Thyroid gland (tissue), 4 donors: ENCODE results near the gene MCF2L. TPM values are rescaled to one million over a fixed set of nuclear protein-coding genes. Genes with fewer than 3 reads are reported as not detected.
A peak's percentile ranks its signal among the peaks of the same experiment; 100 is the strongest.

Source experiments
- DNase-seq, 2 donors: peaks; one replicate each; pipeline ENCODE4 v3.0.0-alpha.2; 2019
- H3K27ac ChIP-seq, 3 donors: fragments of 200-600 bp; sonication (generic); 1 replicate in 2 of 3; 2 replicates in 1 of 3; pipeline ENCODE4 v1.5.1; 2016 to 2019; ENCODE audit warnings: mild to moderate bottlenecking in 1 of 3, moderate library complexity in 1 of 3
- H3K27me3 ChIP-seq: fragments of 200-600 bp; sonication (generic); one replicate; pipeline ENCODE4 v1.5.1; 2019
- H3K36me3 ChIP-seq, 2 donors: fragments of 200-600 bp; sonication (generic); one replicate each; pipeline ENCODE4 v1.5.1; 2016 to 2019
- H3K4me1 ChIP-seq, 2 donors: fragments of 200-600 bp; sonication (generic); one replicate each; pipeline ENCODE4 v1.5.1; 2017 to 2019
- H3K4me3 ChIP-seq, 3 donors: fragments of 200-600 bp; sonication (generic); replicated peaks in 1 of 3; 1 replicate in 2 of 3; 2 replicates in 1 of 3; pipeline ENCODE4 v1.5.1; 2016; ENCODE audit warnings: mild to moderate bottlenecking in 1 of 3
- H3K9me3 ChIP-seq: fragments of 200-600 bp; sonication (generic); one replicate; pipeline ENCODE4 v1.5.1; 2017
- CTCF ChIP-seq, 6 experiments: fragments of 200-600 bp in 3 of 6; fragments of 450-650 bp in 3 of 6; sonication (generic) in 3 of 6; IDR thresholded peaks; one replicate each; pipeline ENCODE4 v1.5.1; 2016 to 2019; ENCODE audit warnings: antibody characterized with exemption in 6 of 6, mild to moderate bottlenecking in 2 of 6, inconsistent platforms in 1 of 6, moderate library complexity in 1 of 6
- POLR2A ChIP-seq, 2 donors: fragments of 450-650 bp; IDR thresholded peaks; one replicate each; pipeline ENCODE4 v1.6.1; 2017; ENCODE audit warnings: antibody characterized with exemption in 2 of 2, mild to moderate bottlenecking in 2 of 2, moderate library complexity in 1 of 2
- WGBS, 2 donors: methylation state at CpG; one replicate each; pipeline ENCODE4 v1.1.5; 2017; 5-methylcytosine and 5-hydroxymethylcytosine counted together
- intact Hi-C: fragments of 100-400 bp; cut with DNase I; formaldehyde crosslinking; loops from one replicate; pipeline ENCODE4 v1.15.1; 2023
- total RNA-seq, 4 donors: library from RNA; depleted of rRNA; stranded (reverse); fragments of >200 nt; gene quantifications; one replicate each; pipeline ENCODE4 v1.2.3, GENCODE V29; 2016

The MCF2L gene
- total RNA-seq, 4 donors from 2014 or later: 35.6 to 83.4 (median 43.6) TPM

DNA sequence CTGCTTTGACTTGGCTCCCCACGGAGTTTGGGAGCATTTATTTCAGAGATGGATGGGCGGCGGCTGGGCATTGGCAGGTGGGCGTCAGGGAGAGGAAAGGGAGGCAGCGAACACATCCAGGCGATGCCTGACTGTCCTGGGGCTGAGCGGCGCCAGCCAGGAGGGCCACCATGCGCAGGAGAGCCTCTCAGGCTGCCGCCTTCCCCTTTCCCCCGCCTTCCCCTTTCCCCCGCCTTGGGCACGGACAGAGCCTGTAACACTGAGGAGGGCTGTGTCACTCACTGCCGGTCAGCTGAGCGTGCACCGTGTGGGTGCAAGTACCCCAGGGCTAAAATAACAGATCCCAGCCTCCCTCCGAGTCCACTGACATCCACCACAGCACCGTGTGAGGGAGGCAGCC, 11.4 kb downstream of the MCF2L start:
- WGBS, 2 donors: 31 to 48% methylated on average over 13 to 17 of the region's 18 CpGs
- Histone ChIP-seq H3K4me1 (no peaks in the 10 kb centered on the region), H3K27ac (peak overlapping the region; percentile 46 to 54 (median 52)), H3K36me3 (no peaks in the 10 kb centered on the region), H3K4me3 (peak overlapping the region in 1 of 3 donors; percentile 17), H3K27me3 (no peaks in the 10 kb centered on the region), H3K9me3 (no peaks in the 10 kb centered on the region)
- DNase-seq: peak; percentile 21 to 69
- TF ChIP-seq CTCF (IDR thresholded peaks at IDR 0.05): no peak
- no peak for TF ChIP-seq POLR2A (IDR thresholded peaks at IDR 0.05)
- intact Hi-C loops: no loop called here

GRCh38 chr13:112981451-112981850, 12.4 kb downstream of the MCF2L start:
- no peak for TF ChIP-seq POLR2A (IDR thresholded peaks at IDR 0.05)
- TF ChIP-seq CTCF (IDR thresholded peaks at IDR 0.05): no peak
- Histone ChIP-seq H3K4me3 (peak overlapping the region in 1 of 3 donors; percentile 17), H3K27me3 (no peaks in the 10 kb centered on the region), H3K4me1 (no peaks in the 10 kb centered on the region), H3K9me3 (no peaks in the 10 kb centered on the region), H3K27ac (peak overlapping the region in 2 of 3 donors; percentile 41 to 50), H3K36me3 (no peaks in the 10 kb centered on the region)
- WGBS, 2 donors: 100% methylated on average over 1 of the region's 20 CpGs; no CpG with 5 or more reads in 1 of the 2 donors
- no peak for DNase-seq
- intact Hi-C loops: no loop called here

GRCh38 chr13:112982281-112983041, 13.4 kb downstream of the MCF2L start:
- 81 to 85% methylated on average over 26 to 32 of the region's 33 CpGs for WGBS, 2 donors
- no peak for DNase-seq
- no peak for TF ChIP-seq POLR2A (IDR thresholded peaks at IDR 0.05)
- TF ChIP-seq CTCF (IDR thresholded peaks at IDR 0.05): no peak

GRCh38 chr13:112983042-112983305, 14.0 kb downstream of the MCF2L start:
- TF ChIP-seq POLR2A (IDR thresholded peaks at IDR 0.05) (no peak), CTCF (IDR thresholded peaks at IDR 0.05) (no peak)
- WGBS, 2 donors: 79 to 100% methylated on average over 5 of the region's 5 CpGs
- no peak overlapping the region for H3K4me3 ChIP-seq

More at GRCh38 chr13:112982281-112983041, 13.4 kb downstream of the MCF2L start:
- Histone ChIP-seq H3K9me3 (no peaks in the 10 kb centered on the region), H3K36me3 (no peaks in the 10 kb centered on the region), H3K27me3 (no peaks in the 10 kb centered on the region), H3K4me3 (peak overlapping the region in 1 of 3 donors; percentile 9), H3K4me1 (no peaks in the 10 kb centered on the region), H3K27ac (peak overlapping the region in 2 of 3 donors; percentile 41 to 50)
- intact Hi-C loops: no loop called here

DNA sequence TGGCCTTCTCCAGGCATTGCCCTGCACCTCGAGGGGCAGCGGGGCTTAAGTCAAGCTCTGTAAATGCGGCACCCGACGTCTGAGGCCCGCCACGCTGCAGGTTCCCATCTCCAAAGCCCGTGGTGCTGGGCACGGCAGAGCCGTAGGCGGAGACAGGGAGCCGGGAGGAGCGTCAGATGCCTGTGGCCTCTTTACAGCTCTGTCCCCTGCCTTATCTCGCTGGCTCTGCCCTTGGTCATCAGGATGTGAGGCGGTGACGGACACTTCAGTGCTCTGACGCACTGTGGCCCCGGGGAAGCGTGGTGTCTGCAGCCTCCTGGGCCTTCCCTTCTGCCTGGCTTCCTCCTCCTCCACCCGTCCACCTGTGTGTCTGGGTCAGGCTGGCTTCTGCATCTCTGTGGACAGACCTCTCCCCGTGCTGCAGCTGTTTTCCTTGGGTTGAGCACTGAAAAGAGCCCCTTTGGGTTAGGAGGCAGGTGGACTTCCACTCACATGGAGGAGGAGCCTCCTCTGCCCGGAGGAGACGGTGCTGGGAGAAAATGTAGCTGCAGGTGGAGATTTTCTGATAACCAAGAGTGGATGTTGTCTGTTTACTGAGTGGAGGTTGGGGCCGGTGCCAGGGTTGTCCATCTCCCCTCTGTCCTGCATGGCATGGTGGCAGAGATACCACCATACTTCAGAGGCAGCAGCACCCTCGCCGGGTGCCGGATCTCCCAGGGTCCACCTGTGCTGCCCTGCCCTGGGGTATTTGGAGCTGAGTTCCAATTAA, 14.6 kb downstream of the MCF2L start:
- no peak for DNase-seq
- no peaks in the 10 kb centered on the region for H3K36me3 ChIP-seq
- no peak overlapping the region for H3K4me3 ChIP-seq
- no peaks in the 10 kb centered on the region for H3K27me3 ChIP-seq
- no peaks in the 10 kb centered on the region for H3K4me1 ChIP-seq
- TF ChIP-seq CTCF (IDR thresholded peaks at IDR 0.05) (no peak), POLR2A (IDR thresholded peaks at IDR 0.05) (no peak)
- H3K27ac ChIP-seq: no peak overlapping the region
- WGBS, 2 donors: 72 to 79% methylated on average over 16 to 18 of the region's 27 CpGs
- no peaks in the 10 kb centered on the region for H3K9me3 ChIP-seq
- intact Hi-C loops: no loop called here

More at GRCh38 chr13:112983042-112983305, 14.0 kb downstream of the MCF2L start:
- Histone ChIP-seq H3K36me3 (no peaks in the 10 kb centered on the region), H3K9me3 (no peaks in the 10 kb centered on the region), H3K27ac (peak overlapping the region in 1 of 3 donors; percentile 41), H3K4me1 (no peaks in the 10 kb centered on the region), H3K27me3 (no peaks in the 10 kb centered on the region)
- no peak for DNase-seq
- intact Hi-C loops: no loop called here
